IgD-negative memory B cell (primary cell): ENCODE data around the gene MBD5. TPM values are rescaled to one million over a fixed set of nuclear protein-coding genes. Genes with fewer than 3 reads are reported as not detected.
"Not testable (repeated sequence)": the region's sequence is repeated elsewhere in the genome, so short reads cannot be mapped to it uniquely, and the experiment has no call there.

Experiments used
- H3K27ac Mint-ChIP-seq, 3 donors: one replicate each; pipeline ENCODE4 v1.8.0; 2020 to 2022; ENCODE audit warnings: mild to moderate bottlenecking in 3 of 3, mixed read lengths in 3 of 3, moderate library complexity in 1 of 3
- H3K27me3 Mint-ChIP-seq: one replicate; pipeline ENCODE4 v1.8.0; 2021; ENCODE audit warnings: mixed read lengths
- H3K36me3 Mint-ChIP-seq: one replicate; pipeline ENCODE4 v1.8.0; 2020; ENCODE audit warnings: mild to moderate bottlenecking, mixed read lengths
- H3K4me1 Mint-ChIP-seq, 3 donors: one replicate each; pipeline ENCODE4 v1.8.0; 2020 to 2022; ENCODE audit warnings: mixed read lengths in 3 of 3, mild to moderate bottlenecking in 1 of 3
- H3K4me3 Mint-ChIP-seq, 4 donors: one replicate each; pipeline ENCODE4 v1.8.0; 2020 to 2022; ENCODE audit warnings: mild to moderate bottlenecking in 4 of 4, mixed read lengths in 4 of 4, moderate library complexity in 3 of 4
- H3K9me3 Mint-ChIP-seq, 3 donors: one replicate each; pipeline ENCODE4 v1.8.0; 2020 to 2021; ENCODE audit warnings: mixed read lengths in 3 of 3, mild to moderate bottlenecking in 1 of 3
- polyA plus RNA-seq: library from polyadenylated mRNA; unstranded; fragments of 300-500 nt; fragmentation: Illumina TruSeq; gene quantifications from one replicate; pipeline ENCODE4 v1.2.3, GENCODE V29; 2021

MBD5 gene
- 6.8 TPM for polyA plus RNA-seq

- Mint-ChIP-seq H3K4me1 (peaks cover 31 to 47% (median 33%) of the 10 kb centered on the region in 3 donors), H3K27ac (peak within 1 kb of the TSS; percentile 72 to 98 (median 96)), H3K27me3 (no peaks in the 10 kb centered on the region), H3K4me3 (peak within 1 kb of the TSS; percentile 91 to 99 (median 98)), H3K36me3 (peaks cover 3% of the 10 kb centered on the region), H3K9me3 (no peaks in the 10 kb centered on the region)
Observed at GRCh38 chr2:148021059-148021861, at the start of gene MBD5. Gene MBD5 (plus strand): TSS chr2:148021091.

- Mint-ChIP-seq H3K27me3 (no peaks in the 10 kb centered on the region), H3K27ac (no peak overlapping the region), H3K4me3 (no peak overlapping the region), H3K36me3 (peaks cover 11% of the 10 kb centered on the region), H3K4me1 (peaks cover 13 to 16% (median 15%) of the 10 kb centered on the region in 3 donors), H3K9me3 (peaks cover 0 to 5% (median 0%) of the 10 kb centered on the region in 3 donors)
Observed at GRCh38 chr2:147976102-147976501, 44.8 kb upstream of the MBD5 start.

- H3K27ac Mint-ChIP-seq: no peak overlapping the region
Observed at GRCh38 chr2:147977679-147978078, 43.2 kb upstream of the MBD5 start.

GRCh38 chr2:147980940-147981528 lies 39.9 kb upstream of the MBD5 start:
- no peak overlapping the region for H3K27ac Mint-ChIP-seq
- H3K27me3 Mint-ChIP-seq: no peaks in the 10 kb centered on the region
- H3K9me3 Mint-ChIP-seq: peaks cover 0 to 5% (median 0%) of the 10 kb centered on the region in 3 donors
- H3K4me3 Mint-ChIP-seq: no peak overlapping the region
- H3K4me1 Mint-ChIP-seq: peaks cover 17 to 37% (median 23%) of the 10 kb centered on the region in 3 donors
- peaks cover 8% of the 10 kb centered on the region for H3K36me3 Mint-ChIP-seq

More at GRCh38 chr2:147977679-147978078, 43.2 kb upstream of the MBD5 start:
- Mint-ChIP-seq H3K4me3 (no peak overlapping the region), H3K36me3 (peaks cover 9% of the 10 kb centered on the region), H3K4me1 (peaks cover 14 to 23% (median 14%) of the 10 kb centered on the region in 3 donors), H3K27me3 (no peaks in the 10 kb centered on the region), H3K9me3 (peaks cover 0 to 5% (median 0%) of the 10 kb centered on the region in 3 donors)

- H3K27ac Mint-ChIP-seq: no peak overlapping the region
- peaks cover 7% of the 10 kb centered on the region for H3K36me3 Mint-ChIP-seq
- H3K4me1 Mint-ChIP-seq: peaks cover 8 to 23% (median 13%) of the 10 kb centered on the region in 3 donors
- H3K27me3 Mint-ChIP-seq: no peaks in the 10 kb centered on the region
- H3K4me3 Mint-ChIP-seq: no peak overlapping the region
- no peaks in the 10 kb centered on the region for H3K9me3 Mint-ChIP-seq
Observed at GRCh38 chr2:147989102-147989501, 31.8 kb upstream of the MBD5 start.

- Mint-ChIP-seq H3K36me3 (peaks cover 9% of the 10 kb centered on the region), H3K4me3 (no peak overlapping the region), H3K27me3 (no peaks in the 10 kb centered on the region), H3K9me3 (no peaks in the 10 kb centered on the region), H3K27ac (peak overlapping the region in 1 of 3 donors; percentile 1), H3K4me1 (peaks cover 9 to 19% (median 14%) of the 10 kb centered on the region in 3 donors)
Observed at GRCh38 chr2:147989809-147990403, 31.0 kb upstream of the MBD5 start.

DNA sequence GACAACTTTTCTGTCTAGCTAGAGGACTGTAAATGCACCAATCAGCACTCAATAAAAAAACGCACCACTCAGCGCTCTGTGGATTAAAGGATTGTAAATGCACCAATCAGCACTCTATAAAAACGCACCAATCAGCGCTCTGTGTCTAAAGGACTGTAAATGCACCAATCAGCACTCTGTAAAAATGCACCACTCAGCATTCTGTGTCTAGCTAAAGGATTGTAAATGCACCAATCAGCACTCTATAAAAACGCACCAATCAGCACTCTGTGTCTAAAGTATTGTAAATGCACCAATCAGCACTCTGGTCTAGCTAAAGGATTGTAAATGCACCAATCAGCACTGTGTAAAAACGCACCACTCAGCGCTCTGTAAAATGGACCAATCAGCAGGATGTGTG lies 25.9 kb upstream of the MBD5 start:
- Mint-ChIP-seq H3K36me3 (peaks cover 11% of the 10 kb centered on the region), H3K4me1 (peaks cover 19 to 28% (median 22%) of the 10 kb centered on the region in 3 donors), H3K9me3 (peaks cover 0 to 11% (median 0%) of the 10 kb centered on the region in 3 donors)
- H3K4me3 Mint-ChIP-seq, H3K27ac Mint-ChIP-seq, H3K27me3 Mint-ChIP-seq: not testable (repeated sequence)

DNA sequence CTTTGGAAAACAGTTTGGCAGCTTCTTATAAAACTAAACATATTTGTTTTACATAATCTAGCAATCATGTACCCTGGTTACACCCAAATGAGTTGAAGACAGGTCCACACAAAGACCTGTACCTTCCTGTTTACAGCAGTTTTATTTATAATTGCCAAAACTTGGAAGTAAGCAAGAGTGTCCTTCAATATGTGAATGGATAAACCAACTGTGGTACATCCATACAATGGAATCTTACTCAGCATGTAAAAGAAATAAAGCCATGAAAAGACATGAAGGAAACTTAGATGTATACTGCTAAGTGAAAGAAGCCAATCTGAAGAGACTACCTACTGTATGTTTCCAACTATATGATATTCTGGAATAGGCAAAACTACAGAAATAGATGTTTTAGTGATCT lies 24.1 kb upstream of the MBD5 start:
- H3K9me3 Mint-ChIP-seq: peaks cover 0 to 11% (median 0%) of the 10 kb centered on the region in 3 donors
- H3K36me3 Mint-ChIP-seq: peaks cover 11% of the 10 kb centered on the region
- H3K27me3 Mint-ChIP-seq: no peaks in the 10 kb centered on the region
- H3K4me3 Mint-ChIP-seq: no peak overlapping the region
- peaks cover 20 to 39% (median 33%) of the 10 kb centered on the region in 3 donors for H3K4me1 Mint-ChIP-seq
- H3K27ac Mint-ChIP-seq: no peak overlapping the region

- Mint-ChIP-seq H3K9me3 (peaks cover 2 to 19% (median 5%) of the 10 kb centered on the region in 3 donors), H3K4me1 (peaks cover 26 to 41% (median 30%) of the 10 kb centered on the region in 3 donors), H3K4me3 (no peak overlapping the region), H3K27ac (peak overlapping the region in 1 of 3 donors; percentile 19), H3K36me3 (peaks cover 14% of the 10 kb centered on the region), H3K27me3 (no peaks in the 10 kb centered on the region)
Observed at GRCh38 chr2:147998203-147998602, 22.7 kb upstream of the MBD5 start.

- Mint-ChIP-seq H3K4me1 (peaks cover 31 to 45% (median 34%) of the 10 kb centered on the region in 3 donors), H3K9me3 (peaks cover 2 to 19% (median 5%) of the 10 kb centered on the region in 3 donors), H3K27me3 (no peaks in the 10 kb centered on the region), H3K4me3 (no peak overlapping the region), H3K36me3 (peaks cover 14% of the 10 kb centered on the region), H3K27ac (peak overlapping the region in 1 of 3 donors; percentile 19)
Observed at GRCh38 chr2:147999126-147999525, 21.8 kb upstream of the MBD5 start.

GRCh38 chr2:148000095-148000494 lies 20.8 kb upstream of the MBD5 start:
- Mint-ChIP-seq H3K4me3 (no peak overlapping the region), H3K4me1 (peaks cover 29 to 51% (median 35%) of the 10 kb centered on the region in 3 donors), H3K27me3 (no peaks in the 10 kb centered on the region), H3K9me3 (peaks cover 2 to 18% (median 5%) of the 10 kb centered on the region in 3 donors), H3K36me3 (peaks cover 16% of the 10 kb centered on the region), H3K27ac (peak overlapping the region in 1 of 3 donors; percentile 12)

GRCh38 chr2:148002420-148002819 lies 18.5 kb upstream of the MBD5 start:
- H3K4me3 Mint-ChIP-seq: peak overlapping the region in 1 of 4 donors; percentile 52
- H3K36me3 Mint-ChIP-seq: peaks cover 11% of the 10 kb centered on the region
- H3K27ac Mint-ChIP-seq, H3K27me3 Mint-ChIP-seq, H3K9me3 Mint-ChIP-seq: not testable (repeated sequence)
- peaks cover 31 to 52% (median 36%) of the 10 kb centered on the region in 3 donors for H3K4me1 Mint-ChIP-seq

GRCh38 chr2:148006249-148007007 lies 14.5 kb upstream of the MBD5 start:
- Mint-ChIP-seq H3K27me3 (no peaks in the 10 kb centered on the region), H3K36me3 (peaks cover 17% of the 10 kb centered on the region), H3K9me3 (peaks cover 3 to 8% (median 5%) of the 10 kb centered on the region in 3 donors), H3K4me3 (no peak overlapping the region), H3K27ac (no peak overlapping the region), H3K4me1 (peaks cover 29 to 52% (median 35%) of the 10 kb centered on the region in 3 donors)

- H3K9me3 Mint-ChIP-seq: peaks cover under 1 to 6% (median 3%) of the 10 kb centered on the region in 3 donors
- H3K4me1 Mint-ChIP-seq: peaks cover 32 to 43% (median 33%) of the 10 kb centered on the region in 3 donors
- no peak overlapping the region for H3K27ac Mint-ChIP-seq
- H3K27me3 Mint-ChIP-seq: no peaks in the 10 kb centered on the region
- peaks cover 17% of the 10 kb centered on the region for H3K36me3 Mint-ChIP-seq
- peak overlapping the region in 2 of 4 donors; percentile 35 to 45 for H3K4me3 Mint-ChIP-seq
Observed at GRCh38 chr2:148007219-148007900, 13.5 kb upstream of the MBD5 start.
